Thyroid gland (tissue), 4 donors: ENCODE data around the gene TAF6L.

Experiments used
- POLR2A ChIP-seq, 2 donors: fragments of 450-650 bp; IDR thresholded peaks; one replicate each; pipeline ENCODE4 v1.6.1; 2017; ENCODE audit warnings: antibody characterized with exemption in 2 of 2, mild to moderate bottlenecking in 2 of 2, moderate library complexity in 1 of 2
- TF ChIP-seq, protein P1 (sequence below), 6 experiments: fragments of 200-600 bp in 3 of 6; fragments of 450-650 bp in 3 of 6; sonication (generic) in 3 of 6; IDR thresholded peaks; one replicate each; pipeline ENCODE4 v1.5.1; 2016 to 2019; ENCODE audit warnings: antibody characterized with exemption in 6 of 6, mild to moderate bottlenecking in 2 of 6, inconsistent platforms in 1 of 6, moderate library complexity in 1 of 6

GRCh38 chr11:62791501-62792201, 20.5 kb downstream of the TAF6L start, which contains the start of gene TMEM223:
- TF ChIP-seq, protein P1, sequence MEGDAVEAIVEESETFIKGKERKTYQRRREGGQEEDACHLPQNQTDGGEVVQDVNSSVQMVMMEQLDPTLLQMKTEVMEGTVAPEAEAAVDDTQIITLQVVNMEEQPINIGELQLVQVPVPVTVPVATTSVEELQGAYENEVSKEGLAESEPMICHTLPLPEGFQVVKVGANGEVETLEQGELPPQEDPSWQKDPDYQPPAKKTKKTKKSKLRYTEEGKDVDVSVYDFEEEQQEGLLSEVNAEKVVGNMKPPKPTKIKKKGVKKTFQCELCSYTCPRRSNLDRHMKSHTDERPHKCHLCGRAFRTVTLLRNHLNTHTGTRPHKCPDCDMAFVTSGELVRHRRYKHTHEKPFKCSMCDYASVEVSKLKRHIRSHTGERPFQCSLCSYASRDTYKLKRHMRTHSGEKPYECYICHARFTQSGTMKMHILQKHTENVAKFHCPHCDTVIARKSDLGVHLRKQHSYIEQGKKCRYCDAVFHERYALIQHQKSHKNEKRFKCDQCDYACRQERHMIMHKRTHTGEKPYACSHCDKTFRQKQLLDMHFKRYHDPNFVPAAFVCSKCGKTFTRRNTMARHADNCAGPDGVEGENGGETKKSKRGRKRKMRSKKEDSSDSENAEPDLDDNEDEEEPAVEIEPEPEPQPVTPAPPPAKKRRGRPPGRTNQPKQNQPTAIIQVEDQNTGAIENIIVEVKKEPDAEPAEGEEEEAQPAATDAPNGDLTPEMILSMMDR (IDR thresholded peaks at IDR 0.05) = no peak
- TF ChIP-seq POLR2A (IDR thresholded peaks at IDR 0.05) = peak; percentile 26 to 86
